Neural progenitor cell (in vitro differentiated cells): ENCODE results near the gene VAV2. TPM values are rescaled to one million over a fixed set of nuclear protein-coding genes. Genes with fewer than 3 reads are reported as not detected.

ENCODE experiments used
- DNase-seq: peaks from one replicate; pipeline ENCODE4 v3.0.0-alpha.2; 2016; ENCODE audit warnings: low spot score
- H2AFZ ChIP-seq: fragments of 200-600 bp; sonication (generic); replicated peaks from 2 replicates; pipeline ENCODE4 v1.6.1; 2016; ENCODE audit warnings: antibody characterized with exemption
- H3F3A ChIP-seq: fragments of 200-600 bp; sonication (generic); 2 replicates; pipeline ENCODE4 v1.6.1; 2016; ENCODE audit warnings: antibody characterized with exemption, low read depth
- H3K27ac ChIP-seq: fragments of 200-600 bp; sonication (generic); 2 replicates; pipeline ENCODE4 v1.5.1; 2016; ENCODE audit warnings: mild to moderate bottlenecking
- H3K27me3 ChIP-seq: fragments of 200-600 bp; sonication (generic); 2 replicates; pipeline ENCODE4 v1.6.1; 2016; ENCODE audit warnings: mild to moderate bottlenecking, moderate library complexity
- H3K36me3 ChIP-seq: fragments of 200-600 bp; sonication (generic); 2 replicates; pipeline ENCODE4 v1.5.1; 2016
- H3K4me1 ChIP-seq: fragments of 200-600 bp; sonication (generic); 2 replicates; pipeline ENCODE4 v1.6.1; 2016; ENCODE audit warnings: mixed run types
- H3K4me2 ChIP-seq: fragments of 200-600 bp; sonication (generic); 2 replicates; pipeline ENCODE4 v1.6.1; 2016
- H3K4me3 ChIP-seq: fragments of 200-600 bp; sonication (generic); 2 replicates; pipeline ENCODE4 v1.5.1; 2016
- H3K79me2 ChIP-seq: fragments of 200-600 bp; sonication (generic); 2 replicates; pipeline ENCODE4 v1.6.1; 2016; ENCODE audit warnings: low read depth
- H3K9ac ChIP-seq: fragments of 200-600 bp; sonication (generic); 2 replicates; pipeline ENCODE4 v1.6.1; 2016
- H3K9me3 ChIP-seq: fragments of 200-600 bp; sonication (generic); 2 replicates; pipeline ENCODE4 v1.5.1; 2016; ENCODE audit warnings: low read depth
- H4K20me1 ChIP-seq: fragments of 200-600 bp; sonication (generic); 2 replicates; pipeline ENCODE4 v1.6.1; 2016; ENCODE audit warnings: low read depth
- H3K27ac Mint-ChIP-seq: 3 replicates; pipeline ENCODE4 v1.8.0; 2021; ENCODE audit warnings: mixed read lengths
- H3K27me3 Mint-ChIP-seq: 2 replicates; pipeline ENCODE4 v1.8.0; 2022; ENCODE audit warnings: low read depth, mild to moderate bottlenecking, inconsistent platforms, moderate library complexity, mixed read lengths; ENCODE audit not compliant: insufficient read depth
- H3K36me3 Mint-ChIP-seq: 3 replicates; pipeline ENCODE4 v1.8.0; 2021; ENCODE audit warnings: mixed read lengths
- H3K4me1 Mint-ChIP-seq: 3 replicates; pipeline ENCODE4 v1.8.0; 2021; ENCODE audit warnings: mixed read lengths
- H3K4me3 Mint-ChIP-seq: 3 replicates; pipeline ENCODE4 v1.8.0; 2021; ENCODE audit warnings: mild to moderate bottlenecking, moderate library complexity, mixed read lengths
- H3K9me3 Mint-ChIP-seq: 3 replicates; pipeline ENCODE4 v1.8.0; 2020; ENCODE audit warnings: mixed read lengths
- EZH2 ChIP-seq: fragments of 200-600 bp; sonication (generic); IDR thresholded peaks from 2 replicates; pipeline ENCODE4 v1.6.1; 2017; ENCODE audit warnings: antibody characterized with exemption, mild to moderate bottlenecking, moderate library complexity
- EZH2phosphoT487 ChIP-seq: fragments of 200-600 bp; sonication (generic); IDR thresholded peaks from 2 replicates; pipeline ENCODE4 v1.6.1; 2017; ENCODE audit warnings: antibody characterized with exemption
- total RNA-seq: library from RNA; depleted of rRNA; stranded (reverse); fragments of >200 nt; gene quantifications from 2 replicates; pipeline ENCODE4 v1.2.3, GENCODE V29; 2015; ENCODE audit warnings: low replicate concordance
- TF ChIP-seq, protein P1 (sequence below): fragments of 200-600 bp; sonication (generic); IDR thresholded peaks from 2 replicates; pipeline ENCODE4 v1.5.1; 2017; ENCODE audit warnings: antibody characterized with exemption, mild to moderate bottlenecking

VAV2 gene
- total RNA-seq, 1 donor from 2014 or later, result 12.9 TPM

DNA sequence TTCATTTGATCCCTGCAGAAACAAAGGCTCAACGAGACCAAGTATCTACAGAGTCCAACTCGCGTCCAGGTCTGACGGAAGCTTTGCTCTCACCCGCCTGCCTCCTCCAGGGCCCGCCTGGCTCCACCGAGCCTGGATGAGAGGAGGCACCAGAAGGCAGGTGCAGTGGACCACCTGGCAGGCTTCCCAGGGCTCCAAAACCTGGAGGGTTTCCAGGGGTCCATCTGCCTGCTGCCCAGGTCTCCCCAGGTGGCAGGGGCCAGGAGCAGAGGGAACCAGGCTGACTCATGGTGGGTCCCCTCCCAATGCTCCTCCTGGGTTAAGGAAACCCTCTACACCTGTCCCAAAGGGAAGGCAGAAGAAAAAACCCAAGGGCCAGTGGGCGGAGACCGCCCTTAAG lies 59.5 kb downstream of the VAV2 start:
- peaks cover 51% of the 10 kb centered on the region for H4K20me1 ChIP-seq
- H3K27ac Mint-ChIP-seq, result no peak overlapping the region

GRCh38 chr9:133932181-133932580 lies 59.9 kb downstream of the VAV2 start:
- no peak for TF ChIP-seq EZH2
- TF ChIP-seq, protein P1, sequence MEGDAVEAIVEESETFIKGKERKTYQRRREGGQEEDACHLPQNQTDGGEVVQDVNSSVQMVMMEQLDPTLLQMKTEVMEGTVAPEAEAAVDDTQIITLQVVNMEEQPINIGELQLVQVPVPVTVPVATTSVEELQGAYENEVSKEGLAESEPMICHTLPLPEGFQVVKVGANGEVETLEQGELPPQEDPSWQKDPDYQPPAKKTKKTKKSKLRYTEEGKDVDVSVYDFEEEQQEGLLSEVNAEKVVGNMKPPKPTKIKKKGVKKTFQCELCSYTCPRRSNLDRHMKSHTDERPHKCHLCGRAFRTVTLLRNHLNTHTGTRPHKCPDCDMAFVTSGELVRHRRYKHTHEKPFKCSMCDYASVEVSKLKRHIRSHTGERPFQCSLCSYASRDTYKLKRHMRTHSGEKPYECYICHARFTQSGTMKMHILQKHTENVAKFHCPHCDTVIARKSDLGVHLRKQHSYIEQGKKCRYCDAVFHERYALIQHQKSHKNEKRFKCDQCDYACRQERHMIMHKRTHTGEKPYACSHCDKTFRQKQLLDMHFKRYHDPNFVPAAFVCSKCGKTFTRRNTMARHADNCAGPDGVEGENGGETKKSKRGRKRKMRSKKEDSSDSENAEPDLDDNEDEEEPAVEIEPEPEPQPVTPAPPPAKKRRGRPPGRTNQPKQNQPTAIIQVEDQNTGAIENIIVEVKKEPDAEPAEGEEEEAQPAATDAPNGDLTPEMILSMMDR, result no peak
- no peak for TF ChIP-seq EZH2phosphoT487
- peaks cover 28% of the 10 kb centered on the region for H3K36me3 Mint-ChIP-seq
- H3K9me3 ChIP-seq, result no peaks in the 10 kb centered on the region
- no peak overlapping the region for H3K9ac ChIP-seq
- H3K9me3 Mint-ChIP-seq, result no peaks in the 10 kb centered on the region
- no peaks in the 10 kb centered on the region for H3K36me3 ChIP-seq
- no peak overlapping the region for H2AFZ ChIP-seq
- no peak overlapping the region for H3K4me2 ChIP-seq
- peaks cover 5% of the 10 kb centered on the region for H3K4me1 ChIP-seq
- H3K27ac ChIP-seq, result peak overlapping the region; percentile 46
- H3K4me1 Mint-ChIP-seq, result peaks cover 36% of the 10 kb centered on the region
- H3F3A ChIP-seq, result no peaks in the 10 kb centered on the region
- H3K27ac Mint-ChIP-seq, result no peak overlapping the region
- no peak overlapping the region for H3K4me3 Mint-ChIP-seq
- DNase-seq, result no peak
- H3K79me2 ChIP-seq, result peaks cover 31% of the 10 kb centered on the region
- no peaks in the 10 kb centered on the region for H3K27me3 ChIP-seq
- H4K20me1 ChIP-seq, result peaks cover 51% of the 10 kb centered on the region
- H3K4me3 ChIP-seq, result no peak overlapping the region
- H3K27me3 Mint-ChIP-seq, result peaks cover 4% of the 10 kb centered on the region

More for the DNA sequence above, 59.5 kb downstream of the VAV2 start:
- no peak for DNase-seq
- Histone ChIP-seq H3K4me3 (no peak overlapping the region), H3K27ac (no peak overlapping the region), H2AFZ (no peak overlapping the region), H3F3A (peaks cover under 1% of the 10 kb centered on the region), H3K4me1 (peaks cover 5% of the 10 kb centered on the region), H3K27me3 (no peaks in the 10 kb centered on the region), H3K9ac (no peak overlapping the region), H3K4me2 (no peak overlapping the region), H3K36me3 (no peaks in the 10 kb centered on the region), H3K79me2 (peaks cover 29% of the 10 kb centered on the region), H3K9me3 (no peaks in the 10 kb centered on the region)
- no peaks in the 10 kb centered on the region for H3K9me3 Mint-ChIP-seq
- peaks cover 26% of the 10 kb centered on the region for H3K36me3 Mint-ChIP-seq
- H3K4me1 Mint-ChIP-seq, result peaks cover 36% of the 10 kb centered on the region
- peaks cover 4% of the 10 kb centered on the region for H3K27me3 Mint-ChIP-seq
- no peak for TF ChIP-seq EZH2phosphoT487
- TF ChIP-seq, protein P1, result no peak
- TF ChIP-seq EZH2, result no peak
- no peak overlapping the region for H3K4me3 Mint-ChIP-seq

GRCh38 chr9:133930682-133931485 lies 61.2 kb downstream of the VAV2 start:
- H3K27ac ChIP-seq, result no peak overlapping the region
- peaks cover 4% of the 10 kb centered on the region for H3K27me3 Mint-ChIP-seq
- peak overlapping the region; percentile 37 for H3K9ac ChIP-seq

More at GRCh38 chr9:133930682-133931485, 61.2 kb downstream of the VAV2 start:
- Histone ChIP-seq H3K4me3 (no peak overlapping the region), H3K9me3 (no peaks in the 10 kb centered on the region), H3F3A (no peaks in the 10 kb centered on the region), H3K36me3 (no peaks in the 10 kb centered on the region), H2AFZ (no peak overlapping the region), H3K4me1 (peaks cover 5% of the 10 kb centered on the region), H3K27me3 (no peaks in the 10 kb centered on the region), H3K4me2 (no peak overlapping the region), H3K79me2 (peaks cover 36% of the 10 kb centered on the region), H4K20me1 (peaks cover 48% of the 10 kb centered on the region)
- TF ChIP-seq, protein P1, result no peak
- no peak for TF ChIP-seq EZH2
- TF ChIP-seq EZH2phosphoT487, result no peak
- Mint-ChIP-seq H3K4me3 (no peak overlapping the region), H3K4me1 (peaks cover 34% of the 10 kb centered on the region), H3K36me3 (peaks cover 24% of the 10 kb centered on the region), H3K27ac (peak overlapping the region; percentile 94), H3K9me3 (no peaks in the 10 kb centered on the region)
- no peak for DNase-seq
